ENCODE measurements around the gene TTC31.

The TTC31 gene

DNA sequence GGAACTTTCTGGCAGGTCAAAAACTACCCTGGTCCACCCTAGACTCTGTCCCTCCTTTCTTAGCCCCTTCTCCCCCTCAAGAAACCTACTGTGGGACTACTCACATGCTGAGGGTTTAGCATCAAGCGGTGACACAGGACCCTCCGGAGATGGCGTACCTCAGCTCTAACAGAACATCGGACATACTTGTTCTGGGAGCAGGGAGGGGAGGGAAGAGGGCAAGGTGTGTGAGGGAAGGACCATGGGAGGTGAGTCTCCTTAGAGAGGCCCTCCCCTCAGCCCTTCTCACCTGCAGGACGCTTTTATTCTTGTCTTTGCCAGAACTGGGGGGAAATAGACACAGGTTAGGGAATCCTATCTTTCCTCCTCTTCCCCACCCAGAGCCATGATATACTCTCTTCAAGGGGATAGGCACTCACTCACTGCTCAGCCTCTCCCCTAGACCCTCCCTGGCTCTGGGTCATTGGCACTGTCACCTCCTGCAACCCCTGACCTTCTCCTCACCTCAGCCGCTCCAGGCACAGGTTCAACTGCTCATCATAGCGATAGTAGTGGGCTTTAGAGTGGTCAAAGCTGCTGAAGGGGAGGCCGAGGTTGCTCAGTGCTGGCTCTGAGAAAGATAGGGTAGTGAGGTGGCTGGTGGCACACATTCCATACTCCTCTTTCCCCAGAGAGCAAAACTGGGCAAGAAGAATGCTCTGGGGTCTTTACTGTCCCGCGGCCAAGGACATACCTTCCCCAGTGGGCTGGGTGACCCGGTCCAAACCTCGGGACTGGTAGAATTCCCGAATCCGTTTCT, 22.8 kb downstream of the TTC31 start:
- DNase-seq, result no peak

DNA sequence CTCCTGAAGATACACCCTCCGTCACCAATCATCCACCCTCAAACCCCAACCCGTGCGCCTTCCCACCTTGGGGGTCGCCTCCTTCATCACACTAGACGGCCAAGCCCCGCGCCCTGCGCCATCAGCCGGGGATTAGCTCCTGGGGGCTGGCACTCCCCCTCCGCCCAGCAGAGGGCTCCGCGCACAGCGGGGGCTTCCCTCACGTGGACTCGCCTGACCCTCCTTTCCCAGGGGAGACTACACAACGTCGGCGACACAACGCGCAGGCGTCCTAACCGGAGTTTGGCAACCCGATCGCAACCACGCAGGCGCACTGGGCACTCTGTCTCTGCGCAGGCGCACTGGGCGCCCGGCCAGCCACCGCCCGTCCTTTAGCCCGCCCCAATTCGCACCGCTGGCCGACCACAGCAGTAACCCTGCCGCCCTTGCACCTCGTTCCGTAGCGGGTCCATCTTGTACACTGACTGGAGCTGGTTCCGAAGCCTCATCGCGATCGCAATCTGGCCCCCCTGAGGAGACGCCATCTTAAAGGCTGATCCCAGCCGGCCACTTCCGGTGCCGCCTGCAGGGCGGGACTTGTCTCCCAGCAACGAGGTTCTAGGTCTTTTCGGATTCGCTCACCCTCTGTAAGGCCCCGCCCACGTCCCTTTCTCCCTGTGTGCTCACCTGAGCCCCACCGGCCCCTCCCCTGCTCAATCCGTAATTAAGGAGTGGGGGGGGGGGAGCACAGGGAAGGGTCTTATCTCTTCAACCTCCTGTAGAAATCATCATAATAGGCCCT, 24.5 kb downstream of the TTC31 start, which contains the start of gene PCGF1:
Gene PCGF1 (minus strand): TSS at position 551 of the 781 bp plus-strand sequence. CDS start 27 bp downstream, at position 524.
- DNase-seq, result peak; percentile 100

DNA sequence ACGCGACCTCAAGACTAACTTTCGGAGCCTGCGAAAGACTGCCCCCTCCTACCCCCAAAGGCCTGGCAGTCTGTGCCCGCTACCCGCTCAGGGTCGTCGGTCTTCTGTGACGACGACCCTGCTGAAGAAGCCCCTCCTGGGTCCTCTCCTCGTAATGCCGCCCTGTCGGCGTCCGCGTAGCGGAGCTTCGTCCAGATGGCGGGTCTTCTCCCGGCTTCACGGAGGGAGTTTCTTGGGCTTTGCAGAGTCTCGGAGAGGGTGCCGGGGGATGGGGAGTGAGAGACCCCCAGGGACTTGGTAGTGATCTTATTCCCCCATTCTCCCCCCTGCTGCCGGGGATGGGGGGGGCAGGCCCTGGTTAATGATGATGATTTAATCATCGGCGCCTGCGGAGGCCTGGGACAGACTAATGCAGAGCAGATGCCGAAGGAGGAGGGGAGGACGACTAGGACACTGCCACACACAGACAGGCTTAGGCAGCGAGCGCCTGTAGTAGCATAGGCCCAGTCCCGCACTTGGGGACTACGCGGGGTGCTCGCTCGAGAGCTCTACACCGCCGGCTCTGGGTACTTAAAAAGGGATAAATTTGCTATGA, 25.1 kb downstream of the TTC31 start:
- peak; percentile 38 for DNase-seq

DNA sequence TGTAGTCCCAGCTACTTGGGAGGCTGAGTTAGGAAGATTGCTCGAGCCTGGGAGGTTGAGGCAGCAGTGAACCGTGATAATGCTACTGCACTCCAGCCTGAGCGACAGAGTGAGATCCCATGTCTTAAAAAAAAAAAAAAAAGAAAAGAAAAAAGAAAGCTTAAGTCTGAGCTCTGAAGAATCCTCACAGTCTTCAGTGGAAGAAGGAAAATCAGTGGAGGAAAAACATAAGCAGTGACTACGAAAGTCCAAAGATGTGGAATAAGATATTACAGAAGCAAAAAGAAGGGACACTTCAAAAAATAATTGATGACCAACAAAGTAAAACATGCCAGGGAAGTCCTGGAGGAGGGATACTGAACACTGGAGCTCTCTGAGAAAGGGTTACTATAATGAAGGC, 27.4 kb downstream of the TTC31 start:
- no peak for DNase-seq

DNA sequence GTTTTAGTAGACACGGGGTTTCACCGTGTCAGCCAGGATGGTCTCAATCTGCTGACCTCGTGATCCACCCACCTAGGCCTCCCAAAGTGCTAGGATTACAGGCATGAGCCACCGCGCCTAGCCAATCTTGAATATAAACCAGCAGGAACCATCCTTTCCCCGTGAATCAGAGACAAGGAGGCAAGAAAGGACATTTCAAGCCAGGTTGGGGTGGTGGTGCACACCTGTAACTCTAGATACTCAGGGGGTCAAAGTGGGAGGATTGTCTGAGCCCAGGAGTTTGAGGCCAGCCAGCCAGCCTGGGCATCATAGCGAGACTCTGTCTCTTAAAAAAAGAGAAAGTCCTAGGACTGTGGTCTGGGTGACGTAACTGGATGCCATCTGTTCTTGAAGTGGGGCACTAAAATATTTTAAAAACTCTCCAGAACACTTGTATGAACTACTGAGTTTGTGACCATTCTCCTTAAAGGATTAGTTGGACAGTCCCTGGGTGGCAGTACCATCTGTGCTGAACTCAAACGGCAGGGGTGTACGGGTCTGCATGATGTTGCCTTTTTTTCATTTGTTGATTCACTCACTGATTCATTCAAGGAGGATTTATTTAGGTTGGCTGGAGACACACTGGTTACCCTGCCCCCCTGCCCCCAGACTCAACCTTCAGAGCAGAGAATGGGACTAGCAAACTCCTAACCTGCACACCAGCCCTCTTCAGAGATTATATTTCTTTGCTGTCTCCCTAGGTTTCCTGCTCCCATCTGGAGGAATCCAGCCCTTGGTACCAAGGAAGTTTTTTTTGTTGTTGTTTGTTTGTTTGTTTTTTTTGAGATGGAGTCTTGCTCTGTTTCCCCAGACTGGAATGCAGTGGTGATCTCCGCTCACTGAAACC, 28.5 kb downstream of the TTC31 start:
- DNase-seq, result no peak

DNA sequence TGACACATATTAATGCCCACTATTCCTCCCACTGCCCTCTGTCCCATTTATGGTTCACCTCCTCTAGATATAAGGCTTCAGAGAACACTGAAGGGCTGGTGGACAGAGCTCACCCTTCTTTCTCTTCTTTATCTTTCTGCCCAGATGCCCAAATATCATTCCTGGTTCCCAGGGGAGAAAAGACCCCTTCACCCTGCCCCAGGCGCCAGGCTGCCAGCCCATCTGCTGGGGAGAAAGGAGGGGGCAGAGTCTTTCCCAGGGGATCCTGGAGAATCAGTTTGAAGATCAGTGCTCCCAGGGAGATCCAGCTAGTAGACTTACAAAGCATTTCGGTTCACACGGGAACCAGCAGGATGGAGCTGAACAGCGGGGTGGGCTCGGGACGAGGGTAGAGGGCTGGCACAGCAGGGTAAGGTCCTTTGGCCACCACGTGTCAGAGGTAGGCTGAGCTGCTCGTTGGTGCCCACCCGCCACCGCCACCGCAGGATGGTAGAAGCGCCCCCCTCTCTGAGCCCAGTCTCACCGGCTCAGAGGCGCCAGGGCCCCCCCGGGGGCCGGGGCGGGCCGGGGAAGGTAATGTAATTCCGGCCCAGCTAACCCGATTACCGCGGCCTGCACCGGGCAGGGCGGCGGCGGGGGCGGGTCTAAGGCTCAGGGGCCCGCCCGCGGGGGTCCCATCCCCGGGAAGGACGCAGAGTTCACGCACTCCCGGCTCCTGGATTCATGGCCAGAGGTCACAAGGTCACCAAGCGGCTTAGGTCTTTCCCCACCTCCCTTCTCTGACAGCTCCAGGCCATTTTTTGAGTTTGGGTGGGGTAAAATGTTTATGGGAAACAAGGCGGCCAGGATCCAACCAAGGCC, 30.1 kb downstream of the TTC31 start:
- no peak for DNase-seq

DNA sequence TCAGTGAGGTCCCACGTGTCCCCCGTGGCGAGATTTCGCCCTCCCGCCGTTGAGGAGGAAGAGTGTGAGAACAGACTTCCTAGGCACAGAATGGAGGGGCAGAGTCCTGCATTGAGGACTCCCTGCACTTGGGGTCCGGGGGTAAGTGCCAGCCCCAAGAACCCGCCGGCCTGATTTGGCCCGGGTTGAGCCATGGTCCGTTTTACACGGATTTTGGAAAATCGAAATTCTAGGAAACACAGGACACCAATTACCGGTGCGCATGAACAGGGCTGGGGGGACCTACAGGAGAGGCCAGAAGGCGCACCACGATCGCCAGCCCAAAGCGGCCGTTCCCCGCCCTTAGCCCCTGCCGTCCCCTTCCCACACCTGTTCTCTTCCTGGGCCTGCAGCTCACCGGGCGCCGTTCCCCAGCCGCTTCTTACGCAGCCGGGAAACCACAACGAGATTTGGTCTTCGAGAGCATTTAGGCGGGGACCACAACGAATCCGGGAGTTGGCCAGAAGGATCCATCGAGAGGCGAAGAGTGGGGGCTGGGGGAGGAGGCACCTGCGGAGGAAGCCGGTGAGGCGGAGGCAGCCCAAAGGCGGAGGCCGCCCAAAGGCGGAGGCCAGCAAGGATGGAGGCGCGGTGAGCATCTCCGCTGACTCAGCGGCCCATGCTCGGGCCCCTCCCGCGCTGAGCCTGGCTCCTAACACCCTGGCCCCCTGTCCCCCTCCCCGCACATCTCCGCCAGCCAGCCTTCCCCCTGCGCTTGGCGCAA, 30.9 kb downstream of the TTC31 start:
- no peak for DNase-seq

DNA sequence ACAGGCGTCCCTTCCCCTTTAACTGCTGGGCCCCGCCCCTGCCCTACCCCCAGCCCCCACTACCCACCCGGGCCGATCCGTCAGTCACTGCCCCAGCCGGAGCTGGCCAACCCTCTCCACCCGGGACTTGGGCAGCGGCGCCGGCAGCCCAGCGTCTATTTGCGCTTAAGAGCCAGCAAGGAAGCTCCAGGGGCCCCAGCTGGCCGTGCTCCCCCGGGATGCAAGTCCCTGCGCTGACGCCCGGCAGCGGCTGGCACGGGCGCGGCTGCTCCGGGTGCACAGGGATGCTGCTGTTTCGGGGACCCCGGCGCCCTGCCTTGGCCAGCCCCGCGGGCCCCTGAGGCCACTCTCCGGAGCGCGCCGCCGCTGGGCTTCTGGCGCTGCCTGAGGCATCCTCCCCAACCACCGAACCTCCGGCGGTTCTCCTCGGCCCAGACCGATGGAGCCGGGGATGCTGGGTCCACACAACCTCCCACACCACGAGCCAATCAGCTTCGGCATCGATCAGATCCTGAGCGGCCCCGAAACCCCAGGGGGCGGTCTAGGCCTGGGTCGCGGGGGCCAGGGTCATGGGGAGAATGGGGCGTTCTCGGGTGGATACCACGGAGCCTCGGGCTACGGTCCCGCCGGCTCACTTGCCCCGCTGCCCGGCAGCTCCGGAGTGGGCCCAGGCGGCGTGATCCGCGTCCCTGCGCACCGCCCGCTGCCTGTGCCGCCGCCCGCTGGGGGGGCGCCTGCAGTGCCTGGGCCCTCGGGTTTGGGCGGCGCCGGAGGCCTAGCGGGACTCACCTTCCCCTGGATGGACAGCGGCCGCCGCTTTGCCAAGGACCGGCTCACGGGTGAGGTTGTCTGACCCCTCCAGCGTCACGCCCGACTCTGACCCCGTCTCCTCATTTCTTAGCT, 31.7 kb downstream of the TTC31 start, which contains the start of gene TLX2:
Gene TLX2 (plus strand): TSS at position 83 of the 903 bp plus-strand sequence. CDS start 357 bp downstream, at position 440.
- DNase-seq, result no peak

DNA sequence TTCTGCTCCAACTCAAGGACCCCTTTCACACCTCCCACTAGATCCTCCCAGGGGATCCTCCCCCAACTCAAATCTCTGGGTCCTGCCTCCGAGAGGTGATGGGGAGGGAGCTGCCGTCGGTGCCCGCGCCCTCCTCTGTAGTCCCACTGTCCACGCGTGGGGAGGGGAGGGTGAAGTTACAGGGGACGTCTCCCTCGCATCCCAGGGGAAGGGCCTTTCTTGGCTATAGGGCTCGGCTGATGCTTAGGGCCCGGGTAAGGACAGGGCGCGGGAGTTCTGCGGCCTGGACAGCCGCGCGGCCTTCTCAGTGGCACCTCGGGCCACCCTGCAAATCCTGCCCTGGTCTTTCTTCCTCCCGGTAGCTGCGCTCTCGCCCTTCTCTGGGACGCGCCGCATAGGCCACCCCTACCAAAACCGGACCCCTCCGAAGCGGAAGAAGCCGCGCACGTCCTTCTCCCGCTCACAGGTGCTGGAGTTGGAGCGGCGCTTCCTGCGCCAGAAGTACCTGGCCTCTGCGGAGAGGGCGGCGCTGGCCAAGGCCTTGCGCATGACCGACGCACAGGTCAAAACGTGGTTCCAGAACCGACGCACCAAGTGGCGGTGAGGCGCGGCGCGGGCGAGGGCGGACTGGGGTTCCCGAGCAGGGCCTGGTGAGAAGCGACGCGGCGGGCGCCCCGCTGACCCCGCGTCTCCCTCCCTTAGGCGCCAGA, 32.5 kb downstream of the TTC31 start:
- DNase-seq, result no peak

DNA sequence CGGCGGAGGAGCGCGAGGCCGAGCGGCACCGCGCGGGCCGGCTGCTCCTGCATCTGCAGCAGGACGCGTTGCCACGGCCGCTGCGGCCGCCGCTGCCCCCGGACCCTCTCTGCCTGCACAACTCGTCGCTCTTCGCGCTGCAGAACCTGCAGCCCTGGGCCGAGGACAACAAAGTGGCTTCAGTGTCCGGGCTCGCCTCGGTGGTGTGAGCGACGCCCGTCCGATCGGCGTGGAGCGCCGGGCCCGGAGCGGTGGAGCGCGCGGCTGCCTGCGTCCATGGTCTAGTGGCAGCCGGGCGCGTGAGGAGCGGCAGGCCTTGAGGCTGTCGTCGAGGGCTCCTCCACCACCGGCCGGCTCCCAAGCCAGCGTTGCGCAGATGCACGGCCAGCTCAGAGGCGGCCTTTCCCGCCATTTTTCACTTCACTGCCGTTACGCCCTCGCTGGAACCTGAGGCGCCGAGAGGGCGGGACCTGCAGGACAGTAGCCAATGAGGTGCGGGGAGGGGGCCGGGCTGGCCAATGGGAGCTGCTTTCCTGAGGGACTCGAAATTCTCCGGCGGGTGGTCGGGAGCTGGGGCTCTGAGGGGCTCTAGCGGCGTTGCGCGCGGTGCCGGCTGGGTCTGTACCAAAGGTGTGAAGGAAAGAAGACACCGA, 33.2 kb downstream of the TTC31 start:
- DNase-seq, result peak; percentile 78

DNA sequence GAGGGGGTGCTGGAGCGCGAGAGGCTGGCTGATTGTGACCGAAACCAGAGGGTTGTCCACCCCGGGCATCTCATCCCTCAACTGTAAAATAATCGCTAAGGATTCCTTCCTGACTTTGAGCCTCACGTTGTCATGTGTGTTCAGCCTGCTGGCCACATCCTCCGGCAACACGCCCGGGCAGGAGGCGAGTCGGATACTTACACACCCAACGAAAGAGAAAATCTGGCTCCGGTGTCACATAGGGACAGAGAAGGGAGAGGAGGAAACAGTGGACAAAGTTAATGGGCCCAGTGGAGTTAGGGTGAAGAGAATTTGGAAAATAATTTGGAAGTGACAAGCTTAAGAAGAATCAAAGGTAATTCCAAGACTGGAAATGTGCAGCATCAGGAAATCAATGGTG, 33.8 kb downstream of the TTC31 start:
- no peak for DNase-seq

DNA sequence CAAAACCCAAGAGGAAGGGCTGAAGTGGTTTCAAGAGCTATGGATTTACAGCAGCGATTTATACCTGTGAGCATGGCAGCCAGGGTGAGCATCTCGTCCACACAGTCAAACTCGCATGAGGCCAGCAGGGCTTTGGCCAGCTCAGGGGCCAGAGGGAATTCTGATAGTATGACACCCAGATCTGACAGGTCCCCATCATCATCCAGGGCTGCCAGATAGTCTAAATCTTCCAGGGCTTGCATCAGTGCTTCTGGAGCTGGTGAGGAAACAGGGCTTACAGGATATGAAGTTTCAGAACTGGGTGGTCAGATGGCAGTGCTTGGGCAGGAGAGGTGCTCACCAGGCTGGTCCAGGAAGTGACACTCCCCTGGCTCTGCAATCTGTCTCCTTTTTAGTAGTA, 39.6 kb downstream of the TTC31 start:
- DNase-seq, result no peak

DNA sequence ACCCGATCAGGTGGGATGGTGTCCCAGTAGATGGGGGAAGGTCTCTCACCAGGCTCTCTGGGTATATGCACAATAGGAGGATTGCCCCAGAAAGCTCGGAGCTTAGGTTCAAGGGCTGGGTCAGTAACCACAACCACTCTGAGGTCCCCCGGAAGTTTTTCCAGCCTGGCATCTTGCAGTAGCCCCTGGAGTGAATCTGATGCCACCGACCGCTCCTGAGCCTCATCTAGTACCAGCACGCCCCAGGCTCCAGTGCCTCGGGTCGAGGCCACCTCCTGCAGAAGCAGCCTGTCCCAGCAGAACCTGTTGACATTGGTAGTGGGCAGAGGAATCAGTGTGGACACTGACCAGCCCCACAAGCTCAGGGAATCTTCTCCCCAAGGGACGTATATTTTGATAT, 41.1 kb downstream of the TTC31 start:
- no peak for DNase-seq

DNA sequence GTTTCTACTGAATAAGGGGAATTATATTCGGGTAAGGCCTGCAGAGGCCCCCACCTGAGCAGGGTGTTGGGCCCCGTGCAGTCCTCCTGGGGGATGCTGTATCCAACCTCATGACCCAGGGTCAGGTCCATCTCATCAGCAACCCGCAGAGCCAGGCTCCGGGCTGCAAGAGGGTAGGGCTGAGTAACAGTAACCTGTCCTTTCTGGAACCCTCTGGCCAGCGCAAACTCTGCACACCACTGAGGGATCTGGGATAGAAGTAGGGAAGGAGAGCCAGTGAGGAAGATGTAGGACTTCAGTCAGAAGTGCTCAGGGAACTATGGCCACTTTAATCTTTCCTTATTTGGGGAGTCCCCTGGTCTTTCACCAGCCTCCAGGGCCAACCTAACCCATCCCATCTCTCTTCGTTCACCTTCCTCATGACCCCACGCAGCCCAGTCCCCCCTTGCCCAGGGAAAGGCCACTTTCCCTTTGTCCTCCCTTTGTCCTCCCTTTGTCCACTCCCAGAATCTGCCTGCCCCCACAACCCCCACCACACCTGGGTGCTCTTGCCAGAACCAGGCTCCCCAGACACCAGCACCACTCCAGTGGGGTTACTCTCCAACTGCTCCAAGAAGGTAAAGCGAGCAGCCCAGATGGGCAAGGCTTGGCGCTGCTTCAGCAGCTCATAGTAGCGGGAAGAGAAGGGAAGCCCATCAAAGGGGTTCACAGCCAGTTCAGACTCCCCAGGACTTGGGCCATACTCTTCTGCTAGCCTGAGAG, 42.3 kb downstream of the TTC31 start:
- no peak for DNase-seq

DNA sequence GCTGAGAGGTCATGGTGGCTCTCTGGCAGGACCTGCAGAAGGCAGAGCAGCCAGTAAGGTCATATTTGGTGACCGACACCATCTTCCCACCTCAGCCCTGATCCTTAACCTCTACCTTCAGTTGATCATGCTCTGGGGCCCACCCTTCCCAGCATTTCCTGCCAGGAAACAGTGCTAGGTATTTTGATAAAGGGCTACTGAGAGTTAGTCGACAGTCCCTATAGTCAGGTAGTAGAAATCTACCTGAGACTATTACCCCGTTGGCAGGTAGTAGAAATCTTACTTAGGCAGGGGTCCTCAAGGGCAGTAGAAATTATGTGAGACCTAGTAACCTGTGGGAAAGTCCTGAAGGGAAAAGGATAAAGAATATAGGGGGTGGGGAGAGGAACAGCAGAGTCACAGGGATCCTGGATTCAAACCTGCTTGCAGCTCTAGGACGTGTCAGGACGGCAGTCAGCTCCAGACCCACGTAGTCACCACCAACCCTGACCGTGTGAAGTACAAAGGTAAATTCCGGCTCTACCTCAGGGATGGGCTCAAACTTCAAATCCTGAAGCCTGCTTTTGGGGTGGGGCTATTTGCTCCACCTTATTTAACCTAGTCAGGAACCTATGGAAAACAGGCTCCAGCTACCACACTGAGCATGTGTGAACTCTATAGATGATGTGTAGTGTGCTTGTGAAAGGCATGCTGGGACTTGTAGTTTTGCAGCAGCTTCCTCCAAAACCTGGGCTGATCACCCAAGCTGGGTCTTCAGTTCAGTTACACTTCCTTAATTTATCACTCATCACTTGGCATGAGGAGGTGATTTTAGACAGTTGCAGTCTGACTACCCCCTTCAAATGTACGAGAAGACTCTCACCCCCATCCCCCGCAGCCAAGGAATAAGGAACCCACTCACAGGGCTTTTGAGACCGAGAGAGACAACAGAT, 43.1 kb downstream of the TTC31 start, which contains the start of gene DQX1:
Gene DQX1 (minus strand): TSS at position 515 of the 932 bp plus-strand sequence. CDS start 502 bp downstream, at position 13.
- no peak for DNase-seq

DNA sequence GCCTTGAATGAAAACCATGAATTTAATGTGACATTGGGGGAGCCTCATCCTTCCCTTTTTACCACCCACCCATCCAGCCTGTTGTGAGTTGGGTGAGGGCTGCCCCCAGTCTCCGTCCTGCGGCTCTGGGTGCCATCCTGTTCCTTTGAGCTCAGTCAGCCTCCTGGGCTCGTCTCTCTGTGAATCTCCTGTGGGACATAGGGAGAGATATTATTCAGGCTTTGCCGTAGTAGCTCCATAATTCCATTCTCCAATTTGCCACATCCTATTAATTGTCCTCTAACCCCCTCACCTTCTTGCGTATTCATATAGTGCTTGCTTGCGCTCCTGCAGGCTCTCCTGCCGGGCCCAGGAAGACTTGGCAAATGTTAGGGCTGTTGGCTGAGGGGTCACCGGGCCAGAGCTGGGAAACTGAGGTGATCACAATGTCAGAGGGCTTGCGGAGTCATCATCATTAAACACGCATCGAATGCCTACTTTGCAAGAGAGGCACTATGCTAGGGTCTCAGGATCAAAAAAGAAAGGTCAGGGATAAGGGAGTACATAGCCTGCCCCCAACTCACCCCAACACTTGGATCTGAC, 43.9 kb downstream of the TTC31 start:
- no peak for DNase-seq

Data from activated CD8-positive, alpha-beta memory T cell treated with anti-CD3 and anti-CD28 coated beads, Interleukin-2, amount 50 U/mL, for 4 hours (primary cell).